GM19351 (cell line): ENCODE results near the gene PPP2R2B.

Experiments
- ATAC-seq: cut with Tn5 transposase; IDR thresholded peaks from one replicate; pipeline ENCODE4 v1.9.1; 2021; ENCODE audit warnings: mild to moderate bottlenecking, moderate library complexity; ENCODE audit not compliant: unreplicated experiment

Gene PPP2R2B

GRCh38 chr5:146789712-146790653, 88.6 kb downstream of the PPP2R2B start:
- no peak for ATAC-seq

- no peak for ATAC-seq
Measured at GRCh38 chr5:146788898-146789297, 89.7 kb downstream of the PPP2R2B start.

- ATAC-seq, result no peak
Measured at GRCh38 chr5:146785065-146785464, 93.5 kb downstream of the PPP2R2B start.

- no peak for ATAC-seq
Measured at GRCh38 chr5:146781157-146781556, 97.4 kb downstream of the PPP2R2B start.

- ATAC-seq, result no peak
Measured at GRCh38 chr5:146779211-146779869, 99.2 kb downstream of the PPP2R2B start.

GRCh38 chr5:146778795-146779194, 99.8 kb downstream of the PPP2R2B start:
- ATAC-seq, result no peak

GRCh38 chr5:146778261-146778660, 100.3 kb downstream of the PPP2R2B start:
- no peak for ATAC-seq

- ATAC-seq, result no peak
Measured at GRCh38 chr5:146772881-146773466, 105.6 kb downstream of the PPP2R2B start.

- ATAC-seq, result no peak
Measured at GRCh38 chr5:146770980-146771379, 107.6 kb downstream of the PPP2R2B start.

- ATAC-seq, result no peak
Measured at GRCh38 chr5:146770546-146770945, 108.0 kb downstream of the PPP2R2B start.

GRCh38 chr5:146767534-146767933, 111.0 kb downstream of the PPP2R2B start:
- no peak for ATAC-seq

- no peak for ATAC-seq
Measured at GRCh38 chr5:146766013-146766412, 112.5 kb downstream of the PPP2R2B start.

- ATAC-seq, result no peak
Measured at GRCh38 chr5:146765089-146765832, 113.3 kb downstream of the PPP2R2B start.

GRCh38 chr5:146762830-146763229, 115.7 kb downstream of the PPP2R2B start:
- no peak for ATAC-seq

- ATAC-seq, result no peak
Measured at GRCh38 chr5:146761811-146762210, 116.7 kb downstream of the PPP2R2B start.

- no peak for ATAC-seq
Measured at GRCh38 chr5:146758938-146759337, 119.6 kb downstream of the PPP2R2B start.

- no peak for ATAC-seq
Measured at GRCh38 chr5:146758076-146758475, 120.5 kb downstream of the PPP2R2B start.

- no peak for ATAC-seq
Measured at GRCh38 chr5:146756546-146756945, 122.0 kb downstream of the PPP2R2B start.

- ATAC-seq, result no peak
Measured at GRCh38 chr5:146755793-146756192, 122.8 kb downstream of the PPP2R2B start.

- no peak for ATAC-seq
Measured at GRCh38 chr5:146754621-146755020, 123.9 kb downstream of the PPP2R2B start.

- ATAC-seq, result no peak
Measured at GRCh38 chr5:146753641-146754040, 124.9 kb downstream of the PPP2R2B start.
